Neural progenitor cell (in vitro differentiated cells): ENCODE data around the gene SSTR3. TPM values are rescaled to one million over a fixed set of nuclear protein-coding genes. Genes with fewer than 3 reads are reported as not detected.

ENCODE experiments used
- DNase-seq: peaks from one replicate; pipeline ENCODE4 v3.0.0-alpha.2; 2016; ENCODE audit warnings: low spot score
- H2AFZ ChIP-seq: fragments of 200-600 bp; sonication (generic); replicated peaks from 2 replicates; pipeline ENCODE4 v1.6.1; 2016; ENCODE audit warnings: antibody characterized with exemption
- H3F3A ChIP-seq: fragments of 200-600 bp; sonication (generic); 2 replicates; pipeline ENCODE4 v1.6.1; 2016; ENCODE audit warnings: antibody characterized with exemption, low read depth
- H3K27ac ChIP-seq: fragments of 200-600 bp; sonication (generic); 2 replicates; pipeline ENCODE4 v1.5.1; 2016; ENCODE audit warnings: mild to moderate bottlenecking
- H3K27me3 ChIP-seq: fragments of 200-600 bp; sonication (generic); 2 replicates; pipeline ENCODE4 v1.6.1; 2016; ENCODE audit warnings: mild to moderate bottlenecking, moderate library complexity
- H3K36me3 ChIP-seq: fragments of 200-600 bp; sonication (generic); 2 replicates; pipeline ENCODE4 v1.5.1; 2016
- H3K4me1 ChIP-seq: fragments of 200-600 bp; sonication (generic); 2 replicates; pipeline ENCODE4 v1.6.1; 2016; ENCODE audit warnings: mixed run types
- H3K4me2 ChIP-seq: fragments of 200-600 bp; sonication (generic); 2 replicates; pipeline ENCODE4 v1.6.1; 2016
- H3K4me3 ChIP-seq: fragments of 200-600 bp; sonication (generic); 2 replicates; pipeline ENCODE4 v1.5.1; 2016
- H3K79me2 ChIP-seq: fragments of 200-600 bp; sonication (generic); 2 replicates; pipeline ENCODE4 v1.6.1; 2016; ENCODE audit warnings: low read depth
- H3K9ac ChIP-seq: fragments of 200-600 bp; sonication (generic); 2 replicates; pipeline ENCODE4 v1.6.1; 2016
- H3K9me3 ChIP-seq: fragments of 200-600 bp; sonication (generic); 2 replicates; pipeline ENCODE4 v1.5.1; 2016; ENCODE audit warnings: low read depth
- H4K20me1 ChIP-seq: fragments of 200-600 bp; sonication (generic); 2 replicates; pipeline ENCODE4 v1.6.1; 2016; ENCODE audit warnings: low read depth
- H3K27ac Mint-ChIP-seq: 3 replicates; pipeline ENCODE4 v1.8.0; 2021; ENCODE audit warnings: mixed read lengths
- H3K27me3 Mint-ChIP-seq: 2 replicates; pipeline ENCODE4 v1.8.0; 2022; ENCODE audit warnings: low read depth, mild to moderate bottlenecking, inconsistent platforms, moderate library complexity, mixed read lengths; ENCODE audit not compliant: insufficient read depth
- H3K36me3 Mint-ChIP-seq: 3 replicates; pipeline ENCODE4 v1.8.0; 2021; ENCODE audit warnings: mixed read lengths
- H3K4me1 Mint-ChIP-seq: 3 replicates; pipeline ENCODE4 v1.8.0; 2021; ENCODE audit warnings: mixed read lengths
- H3K4me3 Mint-ChIP-seq: 3 replicates; pipeline ENCODE4 v1.8.0; 2021; ENCODE audit warnings: mild to moderate bottlenecking, moderate library complexity, mixed read lengths
- H3K9me3 Mint-ChIP-seq: 3 replicates; pipeline ENCODE4 v1.8.0; 2020; ENCODE audit warnings: mixed read lengths
- EZH2 ChIP-seq: fragments of 200-600 bp; sonication (generic); IDR thresholded peaks from 2 replicates; pipeline ENCODE4 v1.6.1; 2017; ENCODE audit warnings: antibody characterized with exemption, mild to moderate bottlenecking, moderate library complexity
- EZH2phosphoT487 ChIP-seq: fragments of 200-600 bp; sonication (generic); IDR thresholded peaks from 2 replicates; pipeline ENCODE4 v1.6.1; 2017; ENCODE audit warnings: antibody characterized with exemption
- total RNA-seq: library from RNA; depleted of rRNA; stranded (reverse); fragments of >200 nt; gene quantifications from 2 replicates; pipeline ENCODE4 v1.2.3, GENCODE V29; 2015; ENCODE audit warnings: low replicate concordance
- TF ChIP-seq, protein P1 (sequence below): fragments of 200-600 bp; sonication (generic); IDR thresholded peaks from 2 replicates; pipeline ENCODE4 v1.5.1; 2017; ENCODE audit warnings: antibody characterized with exemption, mild to moderate bottlenecking

Gene SSTR3
- total RNA-seq, 1 donor from 2014 or later, result 0.19 TPM

DNA sequence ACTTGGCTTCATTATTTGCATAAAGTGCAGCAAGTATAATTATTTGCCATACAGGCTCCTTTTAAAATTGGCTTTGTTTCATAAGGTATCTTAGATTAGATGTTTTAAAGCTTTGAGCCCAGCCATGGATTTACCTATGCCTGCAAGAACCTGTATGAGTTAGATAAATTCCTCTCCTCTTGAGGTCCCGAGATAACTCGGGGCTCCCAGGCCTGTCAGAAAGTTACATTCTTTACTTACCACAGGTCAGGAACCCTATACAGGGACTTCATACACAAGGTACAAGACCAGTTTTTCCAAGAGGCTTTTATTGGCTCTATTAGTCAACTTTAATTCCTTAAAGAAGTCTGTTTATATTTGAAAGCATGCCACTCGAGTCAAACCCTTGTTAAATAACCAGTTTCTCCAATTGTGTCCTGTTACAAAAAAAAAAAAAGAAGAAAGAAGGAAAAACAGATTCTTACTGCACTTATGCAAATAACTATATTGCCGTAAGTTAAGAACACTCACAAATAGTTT, 22.0 kb downstream of the SSTR3 start:
- Mint-ChIP-seq H3K27ac (no peak overlapping the region), H3K4me3 (no peak overlapping the region), H3K36me3 (peaks cover 14% of the 10 kb centered on the region), H3K4me1 (peaks cover 44% of the 10 kb centered on the region), H3K9me3 (peaks cover 13% of the 10 kb centered on the region), H3K27me3 (peaks cover 8% of the 10 kb centered on the region)
- no peak overlapping the region for H3K4me3 ChIP-seq
- H2AFZ ChIP-seq, result no peak overlapping the region
- peaks cover 8% of the 10 kb centered on the region for H3K9me3 ChIP-seq
- DNase-seq, result no peak
- no peak for TF ChIP-seq EZH2phosphoT487
- no peak for TF ChIP-seq EZH2
- TF ChIP-seq, protein P1, sequence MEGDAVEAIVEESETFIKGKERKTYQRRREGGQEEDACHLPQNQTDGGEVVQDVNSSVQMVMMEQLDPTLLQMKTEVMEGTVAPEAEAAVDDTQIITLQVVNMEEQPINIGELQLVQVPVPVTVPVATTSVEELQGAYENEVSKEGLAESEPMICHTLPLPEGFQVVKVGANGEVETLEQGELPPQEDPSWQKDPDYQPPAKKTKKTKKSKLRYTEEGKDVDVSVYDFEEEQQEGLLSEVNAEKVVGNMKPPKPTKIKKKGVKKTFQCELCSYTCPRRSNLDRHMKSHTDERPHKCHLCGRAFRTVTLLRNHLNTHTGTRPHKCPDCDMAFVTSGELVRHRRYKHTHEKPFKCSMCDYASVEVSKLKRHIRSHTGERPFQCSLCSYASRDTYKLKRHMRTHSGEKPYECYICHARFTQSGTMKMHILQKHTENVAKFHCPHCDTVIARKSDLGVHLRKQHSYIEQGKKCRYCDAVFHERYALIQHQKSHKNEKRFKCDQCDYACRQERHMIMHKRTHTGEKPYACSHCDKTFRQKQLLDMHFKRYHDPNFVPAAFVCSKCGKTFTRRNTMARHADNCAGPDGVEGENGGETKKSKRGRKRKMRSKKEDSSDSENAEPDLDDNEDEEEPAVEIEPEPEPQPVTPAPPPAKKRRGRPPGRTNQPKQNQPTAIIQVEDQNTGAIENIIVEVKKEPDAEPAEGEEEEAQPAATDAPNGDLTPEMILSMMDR, result no peak
- H3K27me3 ChIP-seq, result no peaks in the 10 kb centered on the region
- H3K36me3 ChIP-seq, result no peaks in the 10 kb centered on the region
- H3K4me2 ChIP-seq, result no peak overlapping the region
- H3K4me1 ChIP-seq, result peaks cover 27% of the 10 kb centered on the region
- H3K9ac ChIP-seq, result no peak overlapping the region
- H3F3A ChIP-seq, result peaks cover 34% of the 10 kb centered on the region
- H4K20me1 ChIP-seq, result no peaks in the 10 kb centered on the region
- H3K79me2 ChIP-seq, result no peaks in the 10 kb centered on the region
- no peak overlapping the region for H3K27ac ChIP-seq

DNA sequence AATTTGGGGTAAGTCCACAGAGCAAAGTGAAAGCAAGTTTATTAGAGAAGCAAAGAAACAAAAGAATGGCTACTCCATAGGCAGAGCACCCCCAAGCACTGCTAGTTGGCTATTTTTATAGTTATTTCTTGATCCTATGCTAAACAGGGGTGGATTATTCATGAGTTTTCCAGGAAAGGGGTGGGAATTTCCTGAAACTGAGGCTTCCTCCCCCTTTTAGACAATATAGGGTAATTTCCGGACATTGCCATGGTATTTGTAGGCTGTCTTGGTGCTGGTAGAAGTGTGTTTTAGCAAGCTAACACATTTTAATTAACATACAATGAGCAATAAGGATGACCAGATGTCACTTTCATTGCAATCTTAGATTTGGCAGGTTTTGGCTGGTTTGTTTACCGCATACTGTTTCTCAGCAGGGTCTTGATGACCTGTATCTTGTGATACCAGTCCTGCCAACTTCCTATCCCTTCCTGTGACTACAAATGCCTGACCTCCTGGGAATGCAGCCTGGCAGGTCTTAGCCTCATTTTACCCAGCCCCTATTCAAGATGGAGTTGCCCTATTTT, 23.3 kb downstream of the SSTR3 start:
- no peak overlapping the region for H3K4me3 Mint-ChIP-seq
- peak overlapping the region; percentile 96 for H3K27ac Mint-ChIP-seq
- Histone ChIP-seq H4K20me1 (no peaks in the 10 kb centered on the region), H3K4me3 (no peak overlapping the region), H3K4me1 (peaks cover 27% of the 10 kb centered on the region), H3K27me3 (no peaks in the 10 kb centered on the region), H3K9ac (no peak overlapping the region), H3K27ac (peak overlapping the region; percentile 89), H3K36me3 (no peaks in the 10 kb centered on the region), H3K4me2 (peak overlapping the region; percentile 77), H3K79me2 (no peaks in the 10 kb centered on the region), H3F3A (peaks cover 34% of the 10 kb centered on the region), H2AFZ (no peak overlapping the region), H3K9me3 (peaks cover 8% of the 10 kb centered on the region)
- H3K4me1 Mint-ChIP-seq, result peaks cover 38% of the 10 kb centered on the region
- no peak for DNase-seq
- H3K9me3 Mint-ChIP-seq, result peaks cover 10% of the 10 kb centered on the region
- peaks cover 10% of the 10 kb centered on the region for H3K36me3 Mint-ChIP-seq
- TF ChIP-seq, protein P1, result no peak
- TF ChIP-seq EZH2 (no peak), EZH2phosphoT487 (no peak)
- H3K27me3 Mint-ChIP-seq, result peaks cover 6% of the 10 kb centered on the region

DNA sequence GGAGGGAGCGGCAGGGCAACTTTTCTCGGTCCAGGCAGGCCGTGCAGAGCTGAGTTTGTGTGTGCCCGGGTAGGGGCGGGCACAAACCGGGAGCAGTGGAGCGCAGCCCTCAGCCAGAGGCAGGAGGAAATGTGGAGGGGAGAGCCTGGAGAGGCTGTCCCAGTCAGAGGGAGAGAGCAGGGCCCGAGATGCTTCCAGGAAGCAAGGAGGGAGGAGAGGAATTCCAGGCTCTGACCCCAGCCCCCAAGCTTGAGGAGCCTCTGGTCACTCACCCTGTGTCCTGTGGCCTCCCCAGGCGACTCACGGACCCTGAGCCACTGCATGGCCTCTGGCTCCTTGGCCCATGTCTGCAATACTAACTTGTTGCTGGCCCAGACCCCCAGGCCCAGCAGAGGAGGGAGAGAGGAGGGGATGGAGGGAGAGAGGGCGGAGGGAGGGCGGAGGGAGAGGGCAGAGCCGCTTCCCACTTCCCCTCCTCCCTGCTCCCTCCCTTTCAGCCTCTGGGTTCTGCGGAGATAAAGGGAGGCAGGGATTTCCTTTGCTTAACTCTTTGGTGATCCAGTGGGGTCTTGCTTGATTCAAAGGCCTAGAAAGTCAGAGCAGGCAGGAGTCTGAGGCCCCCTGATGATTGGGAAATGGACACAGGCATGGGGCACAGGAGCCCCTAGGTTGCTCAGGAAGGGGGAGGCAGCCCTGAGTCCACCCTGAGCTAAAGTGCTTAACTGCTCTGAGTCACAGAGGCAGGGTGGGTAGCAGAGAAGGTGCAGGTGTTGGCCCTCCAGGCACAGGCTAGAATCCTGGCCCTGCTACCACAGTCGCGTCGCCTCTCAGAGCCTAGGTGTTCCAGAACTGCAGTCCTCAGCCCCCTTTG, 24.2 kb downstream of the SSTR3 start, which contains the start of gene C1QTNF6:
Gene C1QTNF6 (minus strand): TSS at position 357 of the 871 bp plus-strand sequence. CDS start 34 bp downstream, at position 323.
- Histone ChIP-seq H3K79me2 (no peaks in the 10 kb centered on the region), H3K9ac (peak within 1 kb of the TSS; percentile 2), H4K20me1 (no peaks in the 10 kb centered on the region), H3K36me3 (no peaks in the 10 kb centered on the region), H3K4me1 (peaks cover 27% of the 10 kb centered on the region), H3F3A (peaks cover 34% of the 10 kb centered on the region), H3K9me3 (peaks cover 8% of the 10 kb centered on the region), H3K4me2 (peak within 1 kb of the TSS; percentile 77), H3K27me3 (no peaks in the 10 kb centered on the region), H3K27ac (peak within 1 kb of the TSS; percentile 89), H2AFZ (peak within 1 kb of the TSS; percentile 48), H3K4me3 (peak within 1 kb of the TSS; percentile 34)
- H3K4me3 Mint-ChIP-seq, result peak within 1 kb of the TSS; percentile 84
- H3K27ac Mint-ChIP-seq, result peak within 1 kb of the TSS; percentile 98
- TF ChIP-seq EZH2phosphoT487 (no peak), EZH2 (peak; percentile 32)
- peak; percentile 86 for DNase-seq
- H3K27me3 Mint-ChIP-seq, result peaks cover 5% of the 10 kb centered on the region
- H3K4me1 Mint-ChIP-seq, result peaks cover 41% of the 10 kb centered on the region
- H3K9me3 Mint-ChIP-seq, result peaks cover 6% of the 10 kb centered on the region
- peaks cover 8% of the 10 kb centered on the region for H3K36me3 Mint-ChIP-seq
